Endometrium (tissue), 2 donors: ENCODE measurements around the gene SMC4.
"Not testable (repeated sequence)": the region's sequence is repeated elsewhere in the genome, so short reads cannot be mapped to it uniquely, and the experiment has no call there.

Experiments
- FAIRE-seq: peaks from 2 replicates; lab custom pipeline; 2012; peaks lifted over from hg19 to GRCh38; lab: Jason Lieb, UNC
- donor health status: control.
- donor health status: control.

Gene SMC4

DNA sequence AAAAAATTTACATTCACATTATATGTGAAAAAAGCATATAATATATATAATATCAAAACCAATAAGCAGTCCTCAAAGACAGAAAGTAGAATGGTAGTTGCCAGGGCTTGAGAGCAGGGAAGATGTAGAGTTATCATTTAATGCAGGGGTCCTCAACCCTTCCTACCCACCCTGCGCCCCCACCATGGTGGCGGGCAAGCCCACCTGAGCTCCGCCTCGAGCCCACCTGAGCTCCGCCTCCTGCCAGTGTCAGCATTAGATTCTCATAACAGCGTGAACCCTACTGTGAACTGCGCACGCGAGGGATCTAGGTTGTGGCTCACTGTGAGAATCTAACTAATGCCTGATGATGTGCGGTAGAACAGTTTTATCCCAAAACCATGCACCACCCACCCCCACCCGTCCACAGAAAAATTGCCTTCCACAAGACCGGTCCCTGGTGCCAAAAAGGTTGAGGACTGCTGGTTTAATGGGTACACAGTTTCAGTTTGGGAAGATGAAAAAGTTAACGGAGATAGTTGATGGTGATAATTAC lies 47.1 kb downstream of the SMC4 start:
- no peak for FAIRE-seq

DNA sequence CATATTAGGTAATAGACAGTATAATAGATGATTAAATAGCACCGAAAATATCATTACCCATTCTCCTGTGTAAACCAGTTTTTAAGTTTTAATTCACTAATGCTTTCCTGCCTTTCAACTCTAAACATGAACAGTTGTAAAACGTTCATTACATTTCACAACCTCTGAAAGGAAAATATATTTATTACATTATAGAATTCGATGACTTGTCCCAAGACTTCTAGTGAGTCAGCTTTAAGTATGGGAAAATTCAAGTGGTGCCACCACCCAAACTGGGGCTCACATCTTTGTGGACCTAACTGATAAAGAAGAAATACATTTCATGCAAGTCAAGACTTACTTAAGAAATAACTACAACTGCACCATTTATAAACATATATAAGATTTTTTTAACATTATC lies 48.1 kb downstream of the SMC4 start:
- FAIRE-seq: no peak

DNA sequence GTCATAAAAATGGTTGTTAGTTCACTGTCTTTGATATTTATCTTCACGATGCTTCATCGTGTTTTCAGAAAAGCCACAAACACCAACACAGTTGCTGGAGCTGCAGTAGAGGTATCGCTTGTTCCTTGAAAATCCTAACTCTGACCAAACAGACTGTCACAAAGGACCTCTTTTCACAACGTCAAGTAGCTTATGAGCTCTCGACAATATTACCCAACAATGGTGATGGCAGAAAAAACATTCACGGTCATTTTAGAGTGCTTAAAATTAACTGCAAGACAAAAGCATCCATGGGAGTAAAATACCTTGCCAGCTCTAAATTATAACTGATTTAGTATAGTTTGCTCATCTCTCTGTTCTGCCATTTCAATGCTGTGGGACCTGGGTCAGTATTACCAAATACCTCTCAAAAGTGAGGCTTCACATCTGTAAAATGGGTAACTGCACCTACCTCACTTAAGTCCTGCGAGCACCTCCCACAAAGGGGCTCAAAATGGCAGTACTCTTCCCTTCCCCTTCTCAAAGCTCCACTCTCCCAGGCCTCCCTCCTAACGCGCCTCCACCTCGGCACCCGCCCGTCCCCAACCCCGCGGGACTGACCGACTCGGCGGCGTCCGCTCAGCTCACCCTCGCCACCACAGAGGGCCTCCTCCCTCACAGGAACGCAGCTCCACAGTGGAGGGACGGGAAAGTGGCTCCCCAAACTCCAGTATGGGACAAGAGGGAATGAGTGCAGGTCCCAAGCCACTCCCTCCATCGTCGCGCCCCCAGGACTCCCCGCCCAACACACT lies 49.6 kb downstream of the SMC4 start:
- no peak for FAIRE-seq

DNA sequence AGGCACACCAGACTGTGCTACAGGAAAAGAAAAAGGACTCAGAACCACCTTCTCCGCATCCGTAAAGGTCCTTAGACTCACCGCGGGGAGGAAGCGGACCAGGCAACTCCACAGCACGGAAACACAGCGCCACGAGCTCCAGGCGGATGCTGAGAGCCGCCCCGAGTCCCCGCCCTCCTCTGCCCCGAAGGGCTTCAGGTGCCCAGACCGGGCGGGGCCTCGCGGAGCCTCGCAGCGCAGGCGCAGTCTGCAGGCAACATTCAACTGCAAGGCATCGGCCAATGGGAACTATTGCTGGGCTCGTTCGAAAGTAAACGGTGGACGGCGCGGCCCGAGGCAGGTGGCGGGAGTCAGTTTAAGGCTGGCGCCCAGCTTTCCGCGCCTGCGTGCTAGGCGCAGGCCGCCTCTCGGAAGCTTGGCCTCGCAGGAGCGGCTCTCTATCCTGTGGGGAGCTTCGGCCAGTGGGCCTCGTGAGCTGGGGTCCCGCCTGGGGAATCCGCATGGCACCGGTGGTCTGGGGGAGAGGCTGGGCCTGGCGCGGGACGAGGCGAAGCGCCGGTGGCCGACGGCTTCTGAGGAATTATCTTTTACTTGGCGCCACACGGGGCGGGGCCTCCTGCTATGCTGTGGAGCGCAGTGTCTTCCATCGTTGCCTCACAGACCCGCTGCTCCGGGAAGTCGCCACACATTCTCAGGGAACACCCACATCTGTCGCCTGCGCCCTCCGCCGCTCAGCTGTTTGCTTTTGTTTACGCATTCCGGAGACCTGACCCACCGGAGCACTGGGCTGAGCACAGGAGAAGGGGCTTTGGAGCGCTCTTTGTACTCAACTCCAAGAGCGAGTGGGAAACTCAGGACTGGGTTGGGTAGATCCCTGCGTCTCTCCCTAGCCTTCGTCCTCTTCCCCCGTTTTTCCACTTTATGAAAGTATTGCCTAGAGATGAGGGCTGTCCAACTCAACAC lies 50.5 kb downstream of the SMC4 start, which contains the start of gene TRIM59:
Gene TRIM59 (minus strand): TSS at position 151 of the 963 bp plus-strand sequence. CDS start 10,603 bp downstream, outside the sequence.
- no peak for FAIRE-seq

DNA sequence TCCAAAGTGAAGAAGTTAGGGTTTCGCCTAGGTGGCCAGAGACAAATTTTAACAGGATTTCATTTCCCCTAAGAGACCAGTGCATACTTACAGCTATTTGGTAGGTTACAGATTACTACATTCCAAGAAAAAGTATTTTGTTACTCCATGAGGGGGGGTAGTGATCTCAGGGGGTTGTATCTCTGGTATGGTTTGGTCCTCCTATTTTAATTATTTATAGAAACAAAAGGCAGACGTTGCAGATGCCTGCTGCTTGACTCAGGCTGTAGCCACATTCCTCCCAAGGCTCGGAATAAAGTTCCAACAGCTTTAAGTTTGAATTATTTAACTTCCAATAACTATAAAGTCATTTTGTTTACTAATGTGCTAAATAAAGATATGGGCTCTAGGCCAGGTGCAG lies 51.4 kb downstream of the SMC4 start:
- FAIRE-seq: no peak

DNA sequence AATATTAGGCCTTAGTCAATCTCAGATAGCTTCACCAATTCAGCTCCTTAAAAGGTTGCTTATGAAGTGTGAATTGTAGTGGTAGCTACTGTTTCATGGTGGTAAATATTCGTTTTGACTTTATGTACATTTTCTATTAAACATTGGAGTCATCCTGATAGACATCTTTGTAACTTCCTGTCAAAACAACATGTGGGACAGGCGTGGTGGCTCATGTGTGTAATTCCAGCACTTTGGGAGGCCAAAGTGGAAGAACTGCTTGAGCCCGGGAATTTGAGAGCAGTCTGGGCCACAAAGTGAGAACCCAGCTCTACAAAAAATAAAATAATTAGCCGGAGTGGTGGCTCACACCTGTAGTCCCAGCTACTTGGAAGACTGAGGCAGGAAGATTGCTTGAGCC lies 52.2 kb downstream of the SMC4 start:
- no peak for FAIRE-seq

DNA sequence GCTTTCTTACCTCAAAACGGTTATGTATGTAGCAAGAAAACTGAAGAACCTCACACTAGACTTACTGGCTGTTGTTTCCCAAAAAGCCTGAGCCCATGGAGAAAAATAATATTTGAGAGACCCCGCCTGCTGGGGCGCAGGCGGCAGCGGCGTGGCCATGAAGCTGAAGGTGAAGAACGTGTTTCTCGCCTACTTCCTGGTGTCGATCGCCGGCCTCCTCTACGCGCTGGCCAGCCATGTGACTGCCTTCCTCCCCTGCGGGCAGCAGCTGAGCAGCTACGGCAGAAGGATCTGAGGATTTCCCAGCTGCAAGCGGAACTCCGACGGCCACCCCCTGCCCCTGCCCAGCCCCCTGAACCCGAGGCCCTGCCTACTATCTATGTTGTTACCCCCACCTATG lies 52.8 kb downstream of the SMC4 start:
- not testable (repeated sequence) for FAIRE-seq

DNA sequence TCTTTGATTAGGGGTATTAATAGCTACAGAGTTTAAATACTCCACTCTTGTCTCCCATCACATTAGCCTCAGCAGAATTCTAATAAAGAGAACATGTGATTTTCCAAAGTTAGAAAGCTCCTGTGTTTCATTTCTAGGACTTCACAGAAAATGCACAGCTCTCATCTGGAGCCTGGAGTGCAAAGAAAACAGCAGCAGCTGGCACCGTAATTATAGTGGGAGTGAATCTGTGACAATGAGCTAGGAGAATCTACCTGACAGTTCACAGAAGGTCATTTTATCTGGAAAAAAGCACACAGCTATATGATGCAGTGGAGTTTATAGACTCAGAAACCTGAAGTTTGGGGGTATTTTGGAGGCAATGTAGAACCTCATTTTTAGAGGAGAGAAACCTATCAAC lies 55.5 kb downstream of the SMC4 start:
- FAIRE-seq: no peak

DNA sequence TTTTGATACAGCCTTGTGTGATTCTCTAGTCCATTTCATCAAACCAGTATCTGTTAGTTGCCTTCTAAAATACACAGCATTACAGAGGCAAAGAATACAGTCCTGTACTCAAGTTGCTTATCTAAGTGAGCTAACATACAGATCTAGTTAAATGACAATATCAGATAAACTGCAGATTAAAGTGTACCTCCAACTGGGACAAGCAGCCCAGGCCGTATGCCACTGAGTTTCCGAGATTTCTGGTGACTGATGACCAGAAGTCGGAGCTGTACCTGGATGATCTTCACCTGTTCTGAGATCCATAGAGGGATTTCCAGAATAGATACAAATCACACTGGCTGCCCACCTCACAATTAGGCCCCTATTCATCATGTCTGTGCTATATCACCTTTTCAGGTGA lies 56.4 kb downstream of the SMC4 start:
- FAIRE-seq: no peak

DNA sequence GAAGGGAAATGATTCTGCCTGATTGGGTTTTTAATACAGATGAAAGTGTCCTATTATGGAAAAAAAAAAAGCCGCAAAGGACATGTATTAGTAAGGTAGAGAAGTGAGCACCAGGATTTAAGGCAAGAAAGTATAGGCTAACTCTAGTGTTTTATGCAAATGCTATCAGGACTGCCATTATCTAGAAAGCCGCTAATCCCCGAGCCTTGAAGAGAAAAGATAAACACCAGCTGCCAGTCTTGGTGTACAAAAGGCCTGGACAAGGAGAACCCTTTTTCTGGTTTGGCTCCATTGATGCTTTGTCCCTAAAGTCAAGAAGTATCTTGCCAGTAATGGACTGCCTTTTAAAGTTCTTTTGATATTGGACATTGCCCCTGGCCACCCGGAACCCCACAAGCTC lies 58.7 kb downstream of the SMC4 start:
- FAIRE-seq: no peak

DNA sequence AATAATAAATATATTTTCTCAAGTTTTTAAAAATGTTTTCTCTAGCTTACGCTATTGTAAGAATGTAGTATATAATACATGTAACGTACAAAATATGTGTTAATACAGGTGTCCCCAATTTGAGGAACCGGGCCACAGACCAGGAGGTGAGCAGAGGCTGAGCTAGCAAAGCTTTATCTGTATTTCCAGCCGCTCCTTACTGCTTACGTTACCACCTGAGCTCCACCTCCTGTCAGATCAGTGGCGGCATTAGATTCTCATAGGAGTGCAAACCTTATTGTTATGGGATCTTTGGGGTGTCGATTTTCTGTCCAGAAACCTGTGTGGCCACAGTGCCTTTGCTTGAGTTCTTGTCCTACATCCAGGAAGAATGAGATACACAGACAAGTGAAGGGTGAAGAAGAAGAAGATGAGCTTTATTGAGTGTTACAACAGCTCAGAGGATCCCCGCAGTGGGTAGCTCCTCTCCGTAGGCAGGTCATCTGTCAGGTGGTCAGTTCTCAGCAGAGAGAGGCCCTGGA lies 60.1 kb downstream of the SMC4 start:
- no peak for FAIRE-seq

DNA sequence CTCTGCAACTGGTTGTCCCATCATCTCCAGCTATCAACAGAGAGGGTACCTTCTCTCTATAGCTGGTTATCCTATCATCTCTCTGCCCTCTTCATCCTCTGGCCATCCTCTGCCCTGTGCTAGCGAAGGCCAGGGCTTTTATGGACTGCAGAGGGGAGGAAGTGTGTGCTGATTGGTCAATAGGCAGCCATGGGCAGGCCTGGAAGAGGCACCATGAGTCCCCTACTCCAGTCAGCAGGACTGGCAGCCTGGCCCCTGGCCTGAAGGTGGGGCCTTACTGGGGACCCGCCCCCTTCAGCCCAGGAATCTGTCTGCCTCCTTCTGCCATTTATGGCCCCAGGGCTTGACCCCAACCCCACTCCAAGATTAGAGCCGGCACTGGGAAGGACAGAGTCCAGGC lies 60.6 kb downstream of the SMC4 start:
- FAIRE-seq: no peak

DNA sequence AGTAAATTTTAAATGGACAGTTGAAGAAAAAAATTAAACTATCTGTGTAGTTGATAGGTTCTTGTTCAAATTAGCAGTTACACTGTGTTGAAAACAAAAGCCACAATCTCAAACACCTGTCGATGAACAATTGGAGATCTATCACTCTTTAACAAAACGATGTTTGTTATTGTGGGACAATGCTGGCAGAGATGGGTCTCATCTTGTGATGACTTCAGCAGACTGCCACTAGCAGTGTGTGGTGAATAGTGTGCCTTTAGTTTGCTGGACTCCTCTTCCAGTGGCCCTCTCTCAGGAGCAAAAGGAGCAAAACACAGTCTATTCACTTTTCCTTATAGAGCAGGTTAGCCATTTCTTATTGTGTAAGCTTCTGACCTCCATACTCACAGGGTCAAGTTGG lies 64.9 kb downstream of the SMC4 start:
- no peak for FAIRE-seq

DNA sequence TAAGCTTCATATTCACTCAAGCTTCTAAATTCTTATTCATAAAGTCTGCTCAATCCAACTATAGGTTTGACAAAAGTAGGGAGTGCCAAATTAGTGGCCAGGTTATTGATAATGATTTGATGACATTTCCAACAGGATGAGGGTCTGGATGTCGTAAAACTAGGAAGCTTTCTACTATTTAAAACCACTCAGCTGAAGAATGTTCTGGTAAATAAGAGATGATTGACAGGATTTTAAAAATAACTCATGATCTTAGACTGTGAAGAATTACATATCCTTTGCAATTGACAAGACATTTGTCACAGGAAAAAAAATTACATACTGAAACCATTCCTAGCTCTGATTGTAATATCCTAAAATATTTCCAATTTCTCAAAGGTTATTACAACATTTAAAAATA lies 65.5 kb downstream of the SMC4 start:
- no peak for FAIRE-seq

DNA sequence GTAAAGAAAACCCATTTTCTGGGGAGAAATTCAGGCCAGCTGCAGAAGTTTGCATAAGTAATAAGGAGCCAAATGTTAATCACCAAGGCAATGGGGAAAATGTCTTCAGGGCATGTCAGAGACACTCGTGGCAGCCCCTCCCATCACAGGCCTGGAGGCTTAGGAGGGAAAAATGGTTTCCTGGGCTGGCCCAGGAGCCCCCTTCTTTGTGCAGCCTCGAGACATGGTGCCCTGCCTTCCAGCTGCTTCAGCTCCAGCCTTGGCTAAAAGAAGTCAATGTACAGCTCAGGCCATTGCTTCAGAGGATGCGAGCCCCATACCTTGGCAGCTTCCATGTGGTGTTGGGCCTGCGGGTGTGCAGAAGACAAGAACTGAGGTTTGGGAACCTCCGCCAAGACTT lies 70.7 kb downstream of the SMC4 start:
- no peak for FAIRE-seq

DNA sequence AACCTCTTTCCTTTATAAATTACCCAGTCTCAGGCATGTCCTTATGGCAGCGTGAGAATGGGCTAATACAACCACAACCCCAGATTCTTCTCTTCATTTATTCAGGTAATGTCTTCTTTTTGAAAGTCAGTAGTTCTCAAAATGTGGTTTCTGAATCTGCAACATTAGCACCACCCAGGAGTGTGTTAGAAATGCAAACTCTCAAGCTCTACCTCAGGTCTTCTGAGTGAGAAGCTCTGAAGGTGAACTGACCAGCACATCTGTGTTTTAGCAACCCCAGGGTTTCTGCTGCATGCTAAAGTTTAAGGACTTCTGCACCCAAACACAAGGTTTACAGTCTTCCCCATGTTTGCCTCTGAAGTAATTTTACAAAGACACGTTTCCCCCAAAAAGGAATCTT lies 72.4 kb downstream of the SMC4 start:
- no peak for FAIRE-seq

DNA sequence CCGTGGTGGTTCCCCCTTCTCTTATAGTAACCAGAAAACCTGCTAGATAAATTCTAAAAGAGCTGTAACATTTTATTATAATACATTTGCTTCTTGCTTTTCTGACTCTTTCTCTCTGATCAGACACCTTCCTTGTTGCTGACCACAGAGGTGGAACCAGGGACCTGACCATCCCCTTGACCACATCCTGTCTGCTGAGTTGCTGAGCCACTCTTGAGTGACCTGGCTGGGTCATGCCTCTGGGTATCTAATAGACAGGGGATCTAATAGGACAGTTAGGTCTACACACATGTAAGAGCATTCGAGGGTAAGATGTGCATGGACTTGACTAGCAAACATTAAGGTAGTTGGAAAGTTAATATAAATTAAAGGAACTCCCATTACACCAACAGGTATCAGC lies 72.9 kb downstream of the SMC4 start:
- no peak for FAIRE-seq

DNA sequence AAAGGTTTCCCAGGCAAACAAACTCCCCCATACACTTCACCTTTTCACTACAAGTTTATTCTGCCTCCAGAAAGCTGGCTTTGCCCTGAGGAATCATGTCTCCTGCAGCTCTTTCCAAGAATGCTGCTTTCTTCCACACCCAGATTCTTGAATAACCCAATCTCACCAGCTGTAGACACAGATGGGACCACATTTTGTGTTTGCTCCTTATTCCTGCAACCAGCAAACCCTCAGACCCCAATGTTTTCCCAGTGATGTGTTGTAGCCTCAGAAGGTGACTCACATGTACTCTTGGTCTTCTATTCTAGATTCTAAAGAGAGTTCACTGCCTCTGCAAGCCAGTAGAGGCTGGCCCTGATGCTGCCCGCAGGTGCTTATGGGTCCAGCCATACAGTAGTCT lies 73.8 kb downstream of the SMC4 start:
- no peak for FAIRE-seq

DNA sequence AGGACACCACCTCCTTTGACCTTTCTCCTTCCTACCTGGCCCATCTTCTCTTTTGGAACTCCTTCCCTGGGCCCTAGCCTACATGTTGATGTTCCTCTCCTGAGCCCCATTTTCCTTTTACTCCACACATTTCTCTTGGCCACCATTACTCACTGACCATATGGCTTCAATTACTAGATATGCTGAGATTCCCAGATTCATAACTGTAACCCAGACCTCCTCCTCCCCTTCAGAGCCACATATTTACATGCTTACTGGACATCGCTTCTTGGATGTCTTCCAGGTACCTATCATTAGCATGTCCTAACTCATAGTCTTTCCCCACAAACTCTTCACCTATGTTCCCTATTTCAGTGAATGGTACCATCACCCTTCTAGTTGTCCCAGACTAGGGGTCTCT lies 74.5 kb downstream of the SMC4 start:
- FAIRE-seq: no peak

DNA sequence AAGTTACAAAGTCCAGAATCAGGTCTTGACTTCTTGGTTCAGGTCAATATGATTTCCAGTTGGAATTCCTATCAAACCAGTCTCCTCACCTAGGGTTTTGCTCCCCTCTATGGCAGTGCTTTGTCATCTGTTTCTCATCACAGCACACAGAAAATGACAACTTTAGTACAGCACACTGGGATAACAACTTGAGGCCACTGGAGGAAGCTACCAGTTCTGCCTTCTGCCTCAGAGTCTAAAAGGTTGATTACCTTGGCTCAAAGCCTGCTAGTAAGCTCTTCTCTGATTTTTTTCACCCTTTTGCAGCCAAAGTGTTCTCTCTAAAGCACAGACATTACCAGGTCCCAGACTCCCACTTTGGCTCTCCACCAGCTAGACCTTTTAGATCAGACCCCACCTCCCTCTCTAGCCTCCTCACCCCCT lies 75.0 kb downstream of the SMC4 start:
- FAIRE-seq: no peak

DNA sequence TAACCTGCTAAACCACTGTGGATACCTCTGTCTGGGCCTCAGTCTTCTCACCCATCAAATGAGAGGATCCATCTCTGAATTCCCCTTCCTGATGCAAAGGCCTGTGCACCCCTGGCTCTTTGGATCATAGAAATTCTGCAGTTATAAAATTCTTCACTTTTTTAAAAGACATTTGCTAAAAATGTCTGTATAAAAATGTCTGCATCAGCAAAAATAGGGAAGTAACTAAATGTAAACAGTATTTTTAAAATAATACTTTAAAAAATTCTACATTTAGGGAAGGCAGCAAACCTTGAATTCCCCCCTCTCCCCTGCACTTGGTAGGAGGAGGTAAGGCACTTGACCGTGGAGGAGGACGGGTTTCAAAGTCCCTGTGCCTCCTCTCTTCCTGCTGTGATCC lies 75.7 kb downstream of the SMC4 start:
- no peak for FAIRE-seq

DNA sequence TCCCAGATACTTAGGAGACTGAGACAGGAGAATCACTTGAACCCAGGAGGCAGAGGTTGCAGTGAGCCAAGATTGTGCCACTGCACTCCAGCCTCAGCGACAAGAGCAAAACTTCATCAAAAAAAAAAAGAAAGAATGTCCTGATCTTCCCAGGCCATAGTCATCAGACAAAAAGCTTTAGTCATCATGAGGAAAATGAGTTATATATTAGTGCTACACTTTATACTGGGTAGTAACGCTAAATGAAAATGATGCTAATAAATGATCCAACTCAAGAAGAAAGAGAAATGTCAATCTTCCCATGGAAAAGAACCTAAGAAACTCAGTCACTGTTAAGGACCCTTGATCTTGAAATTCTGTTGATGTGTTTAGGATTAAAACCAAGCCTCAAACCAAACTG lies 76.4 kb downstream of the SMC4 start:
- FAIRE-seq: no peak

DNA sequence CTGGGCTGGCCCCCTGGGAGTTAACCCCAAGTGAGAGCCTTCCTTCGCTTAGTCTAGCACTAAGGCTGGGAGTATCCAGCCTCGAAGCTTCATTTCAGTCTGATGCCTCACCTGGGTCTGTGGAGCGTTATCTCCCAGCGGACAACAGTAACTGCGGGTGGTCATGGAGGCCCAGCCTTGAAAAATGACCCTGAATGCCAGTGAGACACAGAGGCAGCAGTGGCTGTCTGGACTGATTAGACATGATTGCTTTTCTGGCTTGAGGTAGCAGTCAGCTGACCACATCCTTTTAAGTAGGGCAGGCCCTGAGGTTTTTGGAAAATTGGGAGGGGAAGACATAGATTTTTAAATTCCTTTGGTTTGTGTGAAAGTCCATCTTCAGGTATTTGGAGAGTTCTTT lies 78.3 kb downstream of the SMC4 start:
- FAIRE-seq: no peak
